ENCODE results near the gene TMEM82.
"Not testable (repeated sequence)": the region's sequence is repeated elsewhere in the genome, so short reads cannot be mapped to it uniquely, and the experiment has no call there.

Gene TMEM82

GRCh38 chr1:15742339-15742801 lies at the start of gene TMEM82:
Gene TMEM82, plus strand, starts transcription at chr1:15742499. Its CDS starts 61 bp downstream, at chr1:15742560.
- DNase-seq = no peak

DNA sequence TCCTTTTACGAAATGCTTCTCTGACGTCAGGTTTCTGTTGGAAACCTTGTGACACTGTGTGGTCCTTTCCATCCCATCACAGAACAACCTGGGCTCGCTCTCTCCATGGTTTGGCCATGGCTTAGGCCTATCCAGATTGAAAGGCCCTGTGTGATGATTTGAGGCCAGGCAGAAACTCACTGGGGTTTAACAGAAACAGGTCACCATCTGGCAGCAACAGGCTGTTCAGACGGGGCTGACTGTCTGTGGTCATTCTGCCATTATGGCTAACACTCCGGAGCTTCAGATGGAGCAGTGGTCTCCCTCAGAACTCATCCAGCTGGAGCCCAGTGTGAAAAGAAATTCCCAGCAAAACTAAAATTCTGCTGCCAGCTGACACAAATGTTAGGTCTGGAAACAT lies 48.9 kb upstream of the TMEM82 start:
- DNase-seq = no peak

GRCh38 chr1:15696956-15697521 lies 45.3 kb upstream of the TMEM82 start:
- DNase-seq = no peak

- no peak for DNase-seq
Measured at GRCh38 chr1:15698201-15698600, 44.1 kb upstream of the TMEM82 start.

DNA sequence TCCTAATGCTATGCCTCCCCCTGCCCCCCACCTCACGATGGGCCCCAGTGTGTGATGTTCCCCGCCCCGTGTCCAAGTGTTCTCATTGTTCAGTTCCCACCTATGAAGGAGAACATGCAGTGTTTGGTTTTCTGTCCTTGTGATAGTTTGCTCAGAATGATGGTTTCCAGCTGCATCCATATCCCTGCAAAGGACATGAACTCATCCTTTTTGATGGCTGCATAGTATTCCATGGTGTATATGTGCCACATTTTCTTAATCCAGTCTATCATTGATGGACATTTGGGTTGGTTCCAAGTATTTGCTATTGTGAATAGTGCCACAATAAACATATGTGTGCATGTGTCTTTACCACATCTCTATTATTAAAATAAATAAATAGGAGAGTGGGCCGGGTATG lies 43.0 kb upstream of the TMEM82 start:
- DNase-seq = not testable (repeated sequence)

DNA sequence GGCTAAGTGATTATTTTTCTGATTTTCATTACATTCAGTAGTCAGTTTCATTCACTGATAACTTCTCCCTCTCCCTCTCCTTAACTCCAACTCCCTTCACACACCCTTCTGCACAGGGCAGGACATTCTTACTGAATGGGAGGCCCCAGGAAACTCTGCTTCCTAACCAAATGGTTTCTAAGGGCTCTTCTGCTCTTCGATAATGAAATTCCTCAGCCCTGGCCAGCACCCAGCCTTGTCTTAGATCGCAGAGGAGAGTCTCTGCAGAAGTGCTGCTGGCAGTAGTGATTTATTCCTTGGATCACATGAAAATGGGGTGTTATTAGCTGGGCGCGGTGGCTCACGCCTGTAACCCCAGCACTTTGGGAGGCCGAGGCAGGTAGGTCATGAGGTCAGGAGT lies 41.8 kb upstream of the TMEM82 start:
- DNase-seq = no peak

DNA sequence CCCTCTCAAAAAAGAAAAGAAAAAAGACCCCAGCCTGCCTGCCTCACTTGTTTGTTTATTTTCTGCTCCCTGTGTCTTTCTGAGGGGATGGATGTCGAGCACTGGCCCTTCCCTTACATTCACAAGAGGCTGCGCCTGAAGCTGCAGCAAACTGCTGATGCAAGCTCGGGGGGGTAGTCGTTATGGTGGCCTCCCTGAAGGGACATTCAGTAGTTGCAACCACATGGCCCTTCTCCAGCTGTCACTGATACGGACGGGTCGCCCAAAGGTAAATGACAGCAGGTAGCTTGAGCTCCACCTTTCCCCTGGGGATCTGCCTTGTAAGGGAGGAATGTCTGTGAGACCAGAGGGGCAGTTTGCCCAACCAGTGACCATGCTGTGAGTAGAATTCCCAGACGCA lies 40.5 kb upstream of the TMEM82 start:
- no peak for DNase-seq

DNA sequence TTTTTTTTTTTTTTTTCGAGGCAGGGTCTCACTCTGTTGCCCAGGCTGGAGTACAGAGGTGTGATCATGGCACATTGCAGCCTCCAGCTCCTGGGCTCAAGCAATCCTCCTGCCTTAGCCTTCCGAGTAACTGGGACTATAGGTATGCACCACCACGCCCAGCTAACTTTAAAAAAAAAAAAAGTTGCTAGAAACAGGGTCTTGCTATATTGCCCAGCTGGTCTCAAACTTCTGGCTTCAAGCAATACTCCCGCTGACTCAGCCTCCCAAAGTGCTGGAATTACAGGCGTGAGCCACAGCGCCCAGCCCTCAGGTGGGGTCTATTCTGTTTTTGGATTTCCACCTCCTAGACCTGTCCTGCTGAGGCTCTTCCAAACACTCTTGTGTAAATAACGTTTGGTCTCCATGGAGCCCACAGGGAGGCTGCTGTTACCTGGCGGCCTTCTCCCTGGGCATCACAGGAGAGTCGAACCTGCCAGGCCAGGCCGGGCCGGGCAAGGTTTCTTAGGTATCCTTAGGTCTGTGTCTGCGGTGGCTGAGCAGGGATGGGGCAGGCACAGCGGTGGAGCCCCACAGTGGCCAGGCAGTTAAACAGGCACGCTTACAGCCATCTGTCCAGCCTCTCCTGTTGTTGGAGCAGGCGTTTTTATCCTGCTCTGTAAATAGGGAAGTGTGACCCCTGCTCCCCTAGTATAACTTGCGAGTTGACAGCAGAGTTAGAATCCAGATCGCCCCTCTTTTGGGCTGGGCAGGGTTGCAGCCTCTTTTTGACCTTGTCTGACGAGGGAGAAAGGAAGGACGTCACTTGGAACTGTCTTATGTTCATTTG lies 39.4 kb upstream of the TMEM82 start:
- DNase-seq = no peak

DNA sequence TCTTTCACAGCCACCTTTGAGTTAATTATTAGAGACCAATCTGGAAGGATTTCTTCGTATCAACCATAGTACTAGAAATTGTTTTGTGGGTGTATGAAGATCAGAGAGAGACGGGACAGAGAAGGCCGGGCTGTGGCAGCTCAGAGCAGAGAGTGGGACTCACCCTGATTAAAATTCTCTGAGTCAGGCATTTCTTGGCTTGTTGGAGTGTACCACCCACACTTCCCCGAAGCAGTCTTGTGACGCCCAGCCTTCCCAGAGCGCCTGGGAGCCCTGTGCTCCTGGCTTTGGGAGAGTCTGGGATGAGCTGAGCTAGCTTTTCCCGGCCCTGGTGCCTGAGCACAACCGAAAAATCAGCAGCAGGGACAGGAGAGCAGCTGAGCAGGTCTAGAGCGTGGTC lies 38.7 kb upstream of the TMEM82 start:
- no peak for DNase-seq

- no peak for DNase-seq
Measured at GRCh38 chr1:15704526-15705183, 37.6 kb upstream of the TMEM82 start.

DNA sequence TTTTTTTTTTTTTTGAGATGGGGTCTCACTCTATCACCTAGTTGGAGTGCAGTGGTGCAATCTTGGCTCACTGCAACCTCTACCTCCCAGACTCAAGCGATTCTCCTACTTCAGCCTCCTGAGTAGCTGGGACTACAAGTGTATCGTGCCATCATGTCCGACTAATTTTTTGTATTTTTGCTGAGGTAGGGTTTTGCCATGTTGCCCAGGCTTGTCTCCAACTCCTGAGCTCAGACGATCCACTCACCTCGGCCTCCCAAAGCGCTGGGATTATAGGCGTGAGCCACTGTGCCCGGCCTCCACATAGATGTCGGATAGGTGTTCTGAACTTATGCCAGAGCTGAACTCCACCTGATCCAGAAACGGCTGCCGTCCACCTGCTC lies 37.1 kb upstream of the TMEM82 start:
- no peak for DNase-seq

DNA sequence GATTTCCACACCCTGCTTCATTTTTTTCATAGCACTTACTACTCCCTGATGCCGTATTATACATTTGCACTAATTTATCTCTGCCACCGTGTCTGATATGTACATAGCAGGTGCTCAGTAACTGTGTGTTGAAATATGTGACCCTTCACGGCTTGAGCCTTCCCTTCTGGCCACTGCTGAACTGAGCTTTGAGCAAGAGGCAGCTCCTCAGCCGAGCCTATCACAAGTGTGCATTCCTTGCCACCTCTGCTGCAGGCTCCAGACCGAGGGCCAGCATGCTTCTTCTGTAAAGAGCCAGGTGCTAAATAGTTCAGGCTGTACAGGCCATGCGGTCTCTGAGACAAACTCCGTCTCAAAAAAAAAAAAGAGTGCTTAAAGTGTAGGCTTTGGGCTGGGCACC lies 35.5 kb upstream of the TMEM82 start:
- peak; percentile 54 for DNase-seq

DNA sequence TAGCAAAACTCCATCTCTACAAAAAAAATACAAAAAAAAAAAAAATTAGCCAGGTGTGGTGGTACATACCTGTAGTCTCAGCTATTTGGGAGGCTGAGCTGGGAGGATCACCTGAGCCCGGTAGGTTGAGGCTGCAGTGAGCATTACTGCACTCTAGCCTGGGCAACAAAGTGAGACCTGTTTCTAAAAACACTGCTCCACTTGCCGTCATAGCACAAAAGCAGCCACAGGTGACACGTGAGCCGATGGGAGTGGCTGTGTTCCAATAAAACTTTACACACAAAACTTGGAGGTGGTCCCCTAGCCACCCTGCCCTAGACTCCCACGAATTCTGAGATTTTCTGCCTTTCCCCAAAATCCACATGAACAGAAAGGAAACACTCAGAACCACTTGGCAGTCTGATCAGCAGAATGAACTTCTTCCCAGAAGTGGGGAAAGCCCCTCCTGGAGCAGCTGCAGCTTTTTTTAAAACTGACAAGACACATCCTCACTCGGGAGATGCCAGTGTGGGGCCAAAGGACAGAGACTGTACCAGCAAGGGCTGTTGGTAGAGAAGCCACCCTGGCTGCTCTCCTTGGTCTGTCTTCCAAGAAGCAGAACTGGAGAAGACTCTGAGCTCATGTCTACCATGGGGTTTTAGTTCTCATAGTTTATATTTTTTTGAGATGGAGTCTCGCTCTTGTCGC lies 34.9 kb upstream of the TMEM82 start:
- no peak for DNase-seq

DNA sequence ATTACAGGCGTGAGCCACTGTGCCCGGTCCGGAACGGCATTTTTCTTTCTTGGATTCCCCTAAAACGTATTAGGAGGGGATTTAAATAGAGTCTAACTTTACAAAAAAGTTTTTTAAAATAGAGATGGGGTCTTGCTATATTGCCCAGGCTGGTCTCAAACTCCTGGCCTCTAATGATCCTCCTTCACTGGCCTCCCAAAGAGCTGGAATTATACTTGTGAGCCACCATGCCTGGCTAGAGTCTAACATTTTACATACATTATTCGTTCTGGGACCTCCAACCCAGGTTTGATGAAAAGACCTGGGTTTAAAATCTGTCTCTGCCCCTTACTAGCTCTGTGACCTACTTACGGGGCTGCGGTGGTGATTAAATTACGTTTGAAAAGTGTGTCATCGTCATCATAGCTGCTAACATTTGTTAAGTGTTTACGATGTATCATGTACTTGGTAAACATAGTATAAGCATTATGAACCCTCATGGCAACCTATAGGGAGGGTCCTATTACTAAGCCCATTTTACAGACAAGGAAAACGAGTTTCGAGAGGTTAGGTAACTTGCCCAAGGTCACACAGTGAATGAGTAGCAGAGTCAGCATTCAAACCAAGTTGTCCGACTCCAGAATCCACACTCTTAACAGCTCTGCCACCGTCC lies 33.7 kb upstream of the TMEM82 start:
- peak; percentile 96 for DNase-seq

DNA sequence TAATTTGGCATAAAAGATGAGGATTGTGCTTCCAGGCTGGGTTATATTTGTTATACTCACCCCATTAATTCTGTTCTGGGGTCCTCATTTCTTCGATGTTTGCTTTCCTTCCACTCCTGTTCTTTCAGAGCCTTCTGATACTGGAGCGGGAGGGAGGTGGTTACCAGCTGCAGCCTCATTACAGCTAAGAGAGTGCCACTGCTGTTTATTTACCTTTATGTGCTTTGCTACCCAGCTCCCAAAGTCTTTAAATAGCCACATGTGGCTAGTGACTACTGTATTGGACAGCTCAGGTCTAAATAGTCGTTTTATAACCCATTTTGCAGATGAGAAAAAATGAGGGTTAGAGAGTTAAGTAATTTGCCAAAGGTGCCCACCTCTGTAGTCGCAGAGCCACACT lies 33.1 kb upstream of the TMEM82 start:
- DNase-seq = peak; percentile 94

GRCh38 chr1:15712168-15712567 lies 30.1 kb upstream of the TMEM82 start:
- peak; percentile 30 for DNase-seq

- no peak for DNase-seq
Measured at GRCh38 chr1:15714406-15715136, 27.7 kb upstream of the TMEM82 start.

- no peak for DNase-seq
Measured at GRCh38 chr1:15717418-15718125, 24.7 kb upstream of the TMEM82 start.

DNA sequence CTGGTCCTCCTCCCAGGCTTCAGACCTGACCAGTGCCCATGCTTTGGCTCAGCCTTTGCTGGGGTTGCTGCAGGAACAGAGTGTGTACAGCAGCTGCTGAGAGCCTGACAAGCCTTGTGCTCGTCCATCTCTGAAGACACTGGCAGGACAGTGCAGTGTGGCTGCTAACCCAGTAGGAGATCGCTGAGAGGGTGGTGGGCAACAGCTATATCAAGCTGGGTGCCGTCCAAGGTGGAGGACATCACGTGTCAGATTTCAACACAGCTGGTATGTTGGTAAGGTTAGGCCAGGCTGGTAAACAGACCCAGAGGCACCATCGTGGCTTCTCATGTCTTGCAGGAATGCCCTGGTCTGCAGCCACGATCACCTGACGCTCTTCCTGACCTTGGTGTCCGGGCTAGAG lies 24.1 kb upstream of the TMEM82 start:
- DNase-seq = no peak

DNA sequence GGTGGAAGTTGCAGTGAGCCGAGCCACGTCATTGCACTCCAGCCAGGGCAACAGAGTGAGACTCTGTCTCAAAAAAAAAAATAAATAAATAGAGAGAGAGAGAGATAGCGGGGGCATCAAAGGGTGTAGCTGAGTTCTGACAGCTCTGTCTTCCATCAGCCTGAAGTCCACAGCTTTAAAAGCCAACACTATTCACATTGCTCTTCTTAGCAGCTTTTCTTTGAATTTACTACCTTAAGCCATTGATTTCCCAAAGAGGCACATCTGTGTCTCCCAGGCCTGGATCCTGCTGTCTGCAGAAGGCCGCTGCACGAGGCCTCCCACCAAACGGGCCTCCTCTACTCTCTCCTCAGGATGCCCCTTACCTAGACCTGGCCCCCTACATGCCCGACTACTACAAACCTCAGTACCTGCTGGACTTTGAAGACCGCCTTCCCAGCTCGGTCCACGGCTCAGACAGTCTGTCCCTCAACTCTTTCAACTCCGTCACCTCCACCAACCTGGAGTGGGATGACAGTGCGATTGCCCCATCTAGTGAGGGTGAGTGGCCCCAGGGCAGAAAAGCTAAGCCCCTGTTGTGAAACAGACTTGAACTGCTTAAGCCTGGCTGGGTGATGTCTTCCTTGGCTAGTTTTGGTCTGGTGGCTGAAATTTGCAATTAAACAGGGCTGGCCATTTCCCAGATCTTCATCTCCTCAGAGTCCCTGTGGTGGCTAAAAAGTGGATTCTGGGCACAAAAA lies 22.7 kb upstream of the TMEM82 start:
- no peak for DNase-seq

DNA sequence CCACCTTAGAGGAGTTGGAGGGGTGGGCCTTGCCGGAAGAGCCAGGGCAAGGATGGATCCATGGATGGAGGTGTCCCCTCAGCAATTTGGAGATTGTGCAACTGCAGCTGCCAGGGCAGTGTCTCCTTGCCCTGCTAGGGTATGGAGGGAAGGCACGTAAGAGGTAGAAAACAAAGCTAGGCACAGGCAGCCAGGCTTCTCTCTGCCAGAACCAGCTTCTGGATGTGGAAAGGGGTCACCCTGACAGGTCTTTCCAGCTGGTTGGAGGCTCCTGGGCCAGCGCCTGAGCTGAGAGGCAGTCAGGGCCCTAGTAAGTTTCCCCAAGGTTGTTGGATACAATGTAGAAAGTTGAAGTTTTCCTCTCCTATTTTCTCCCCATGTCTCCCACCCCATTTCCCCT lies 21.4 kb upstream of the TMEM82 start:
- no peak for DNase-seq

All from NCI-H510A treated with DMSO at 0.1 percent for 48 hours (cell line).